Activated naive CD4-positive, alpha-beta T cell treated with anti-CD3 and anti-CD28 coated beads for 36 hours (primary cell): ENCODE measurements around the gene TFPT. TPM values are rescaled to one million over a fixed set of nuclear protein-coding genes. Genes with fewer than 3 reads are reported as not detected.

Experiments used
- CTCF ChIA-PET: fragments of 350-600 bp; sonication (Branson Sonifier 250); formaldehyde crosslinking; loops from one replicate; lab custom pipeline; 2021; ENCODE audit warnings: antibody characterized with exemption; lab: Charles Lee
- DNase-seq: peaks from one replicate; pipeline ENCODE4 v3.0.0-alpha.2; 2020
- H3K27ac Mint-ChIP-seq: one replicate; pipeline ENCODE4 v1.8.0; 2021; ENCODE audit warnings: mild to moderate bottlenecking, mixed read lengths
- H3K27me3 Mint-ChIP-seq: one replicate; pipeline ENCODE4 v1.8.0; 2021; ENCODE audit warnings: low read depth, mixed read lengths
- H3K36me3 Mint-ChIP-seq: one replicate; pipeline ENCODE4 v1.8.0; 2021; ENCODE audit warnings: low read depth, mixed read lengths
- H3K4me1 Mint-ChIP-seq: one replicate; pipeline ENCODE4 v1.8.0; 2021; ENCODE audit warnings: low read depth, mixed read lengths
- H3K4me3 Mint-ChIP-seq: one replicate; pipeline ENCODE4 v1.8.0; 2021; ENCODE audit warnings: mild to moderate bottlenecking, moderate library complexity, mixed read lengths
- H3K9me3 Mint-ChIP-seq: one replicate; pipeline ENCODE4 v1.8.0; 2021; ENCODE audit warnings: mixed read lengths
- intact Hi-C: fragments of 100-400 bp; cut with micrococcal nuclease; formaldehyde crosslinking; loops from one replicate; pipeline ENCODE4 v1.15.1; 2023
- total RNA-seq, 2 experiments: library from RNA; stranded (reverse); gene quantifications; one replicate each; pipeline ENCODE4 v1.2.3, GENCODE V29; 2021

The TFPT gene
- total RNA-seq, 2 experiments from 2014 or later, result 17.0 to 17.3 TPM

GRCh38 chr19:54142166-54142780, 26.8 kb upstream of the TFPT start:
- H3K27ac Mint-ChIP-seq, result peak overlapping the region; percentile 57
- intact Hi-C loops, result no loop called here
- no peaks in the 10 kb centered on the region for H3K27me3 Mint-ChIP-seq
- peaks cover 26% of the 10 kb centered on the region for H3K4me1 Mint-ChIP-seq
- no peak for DNase-seq
- H3K4me3 Mint-ChIP-seq, result no peak overlapping the region
- CTCF ChIA-PET, result no interaction called here
- no peaks in the 10 kb centered on the region for H3K9me3 Mint-ChIP-seq
- H3K36me3 Mint-ChIP-seq, result peaks cover 37% of the 10 kb centered on the region

GRCh38 chr19:54141356-54141755, 25.9 kb upstream of the TFPT start:
- CTCF ChIA-PET, result no interaction called here
- intact Hi-C loops, result no loop called here

GRCh38 chr19:54138489-54139256, 23.2 kb upstream of the TFPT start:
- no peak for DNase-seq
- intact Hi-C loops, result loop anchor here (5.0 to 10.0 kb wide), 2 partner anchors 1116 to 1269 kb away; partner anchors contain the start of genes PPP6R1 and UBE2S
- CTCF ChIA-PET, result interaction anchor here (0.8 kb wide), 1 partner anchor 1457 kb away, joined by 4 read pairs; no protein-coding TSS in a partner anchor
- Mint-ChIP-seq H3K9me3 (no peaks in the 10 kb centered on the region), H3K27ac (peak overlapping the region; percentile 81), H3K4me1 (peaks cover 39% of the 10 kb centered on the region), H3K27me3 (no peaks in the 10 kb centered on the region), H3K4me3 (peak overlapping the region; percentile 83), H3K36me3 (peaks cover 12% of the 10 kb centered on the region)

More at GRCh38 chr19:54141356-54141755, 25.9 kb upstream of the TFPT start:
- Mint-ChIP-seq H3K4me1 (peaks cover 31% of the 10 kb centered on the region), H3K27ac (no peak overlapping the region), H3K36me3 (peaks cover 30% of the 10 kb centered on the region), H3K27me3 (no peaks in the 10 kb centered on the region), H3K9me3 (no peaks in the 10 kb centered on the region), H3K4me3 (no peak overlapping the region)
- DNase-seq, result no peak

DNA sequence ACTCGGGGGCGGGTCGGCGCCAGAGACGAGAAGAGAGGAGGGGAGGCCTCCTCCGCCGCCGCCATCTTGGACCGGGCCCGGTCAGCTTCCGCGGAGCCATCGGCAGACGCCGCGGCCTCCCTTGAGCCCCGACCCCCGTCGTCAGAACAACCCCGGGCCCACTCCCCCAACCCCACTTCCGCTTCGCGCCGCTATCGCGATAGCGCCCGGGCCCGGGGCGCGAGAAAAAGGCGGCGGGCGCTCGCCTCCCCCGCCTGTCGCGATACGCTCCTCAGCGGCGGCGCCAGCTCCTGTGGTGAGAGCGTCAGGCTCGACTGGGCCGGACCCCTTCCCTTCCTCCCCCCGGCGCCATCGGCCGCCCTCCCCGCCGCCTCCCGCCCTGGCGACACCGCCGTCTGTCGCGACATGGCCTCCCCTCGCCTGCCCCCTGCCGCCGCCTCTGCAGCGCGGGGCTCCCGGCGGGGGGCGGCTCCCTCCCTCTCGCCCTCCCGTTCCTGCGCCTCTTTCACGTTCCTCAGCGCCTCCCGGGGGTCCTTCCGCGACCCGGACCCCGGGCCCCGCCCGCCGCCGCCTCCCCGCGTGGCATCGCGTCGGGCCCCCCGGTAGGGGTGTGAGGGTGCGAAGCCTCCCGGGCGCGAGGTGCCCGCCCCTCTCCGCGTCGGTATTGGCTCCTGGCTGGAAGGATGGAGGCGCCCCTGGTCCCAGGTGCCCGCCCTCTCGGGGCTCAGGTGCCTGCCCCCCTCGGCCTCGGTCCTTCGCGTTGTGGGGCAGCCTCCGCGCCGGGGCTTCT, 22.4 kb upstream of the TFPT start, which contains the start of gene CNOT3:
Gene CNOT3, plus strand, starts transcription at position 64 of the 790 bp plus-strand sequence. CDS start 5,217 bp downstream, outside the sequence.
- H3K36me3 Mint-ChIP-seq, result peaks cover 7% of the 10 kb centered on the region
- H3K9me3 Mint-ChIP-seq, result no peaks in the 10 kb centered on the region
- H3K4me1 Mint-ChIP-seq, result peaks cover 39% of the 10 kb centered on the region
- peak within 1 kb of the TSS; percentile 89 for H3K27ac Mint-ChIP-seq
- peak; percentile 41 for DNase-seq
- peak within 1 kb of the TSS; percentile 83 for H3K4me3 Mint-ChIP-seq
- no peaks in the 10 kb centered on the region for H3K27me3 Mint-ChIP-seq
- intact Hi-C loops, result loop anchor here (1.0 to 10.0 kb wide), 9 partner anchors 21 to 1269 kb away; partner anchors contain the start of genes LENG1, LENG8, MYADM and NDUFA3
- CTCF ChIA-PET, result interaction anchor here (1.2 to 1.7 kb wide), 3 partner anchors 20 to 51 kb away, joined by 3 to 4 read pairs (median 3); partner anchors contain the start of gene MBOAT7

- DNase-seq, result peak; percentile 100
- CTCF ChIA-PET, result interaction anchor here (0.6 to 1.7 kb wide), 5 partner anchors 21 to 166 kb away, joined by 3 to 4 read pairs (median 3); partner anchors contain the start of gene MBOAT7
- Mint-ChIP-seq H3K27me3 (no peaks in the 10 kb centered on the region), H3K9me3 (no peaks in the 10 kb centered on the region), H3K4me3 (peak overlapping the region; percentile 83), H3K27ac (peak overlapping the region; percentile 89), H3K36me3 (peaks cover 3% of the 10 kb centered on the region), H3K4me1 (peaks cover 37% of the 10 kb centered on the region)
- intact Hi-C loops, result loop anchor here (1.0 to 10.0 kb wide), 9 partner anchors 22 to 1270 kb away; partner anchors contain the start of genes LENG1, LENG8, MYADM and NDUFA3
Observed at GRCh38 chr19:54136864-54137698, 21.6 kb upstream of the TFPT start.

DNA sequence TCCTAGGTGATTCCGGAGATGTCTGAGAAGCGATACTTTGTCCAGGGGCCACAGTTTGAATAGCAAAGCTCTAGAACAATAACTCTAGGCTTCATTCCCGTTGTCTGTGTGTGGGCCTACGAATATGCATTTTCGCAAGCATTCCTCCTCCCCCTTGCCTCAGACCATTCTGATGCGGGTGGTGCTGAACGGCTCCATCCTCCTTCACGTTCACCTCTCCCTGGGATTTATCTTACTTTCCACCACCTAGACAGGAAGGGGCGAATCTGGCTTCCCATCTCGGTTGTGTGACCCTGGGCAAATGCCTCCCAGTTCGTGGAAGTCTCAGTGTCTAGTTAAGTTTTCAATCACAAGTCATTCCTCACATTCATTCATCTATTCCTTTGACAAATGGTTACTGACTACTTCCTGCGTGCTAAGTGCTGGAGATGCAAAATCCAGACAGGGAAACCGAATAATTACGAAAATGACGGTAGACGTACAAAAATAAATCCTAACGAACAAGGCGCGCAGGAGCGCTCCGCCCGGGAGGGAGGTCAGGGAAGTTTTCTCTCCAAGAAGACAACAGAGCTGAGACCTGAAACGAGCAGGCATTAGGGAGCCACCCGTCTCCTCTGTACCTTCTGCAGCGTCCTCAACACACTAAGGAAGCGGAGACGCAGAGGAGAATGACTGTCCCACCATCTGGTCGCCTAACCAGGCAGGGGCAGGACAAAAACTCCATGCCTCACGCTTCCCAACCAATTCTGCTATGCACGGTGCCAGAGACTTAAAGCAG, 20.8 kb upstream of the TFPT start:
- H3K4me1 Mint-ChIP-seq, result peaks cover 35% of the 10 kb centered on the region
- CTCF ChIA-PET, result interaction anchor here (1.3 to 1.7 kb wide), 2 partner anchors 34 to 53 kb away, joined by 3 to 4 read pairs; partner anchors contain the start of gene MBOAT7
- peak overlapping the region; percentile 83 for H3K4me3 Mint-ChIP-seq
- H3K27ac Mint-ChIP-seq, result no peak overlapping the region
- intact Hi-C loops, result loop anchor here (5.0 to 10.0 kb wide), 2 partner anchors 1119 to 1271 kb away; partner anchors contain the start of genes PPP6R1 and UBE2S
- DNase-seq, result peak; percentile 21
- no peaks in the 10 kb centered on the region for H3K9me3 Mint-ChIP-seq
- H3K36me3 Mint-ChIP-seq, result peaks cover 3% of the 10 kb centered on the region
- H3K27me3 Mint-ChIP-seq, result no peaks in the 10 kb centered on the region

DNA sequence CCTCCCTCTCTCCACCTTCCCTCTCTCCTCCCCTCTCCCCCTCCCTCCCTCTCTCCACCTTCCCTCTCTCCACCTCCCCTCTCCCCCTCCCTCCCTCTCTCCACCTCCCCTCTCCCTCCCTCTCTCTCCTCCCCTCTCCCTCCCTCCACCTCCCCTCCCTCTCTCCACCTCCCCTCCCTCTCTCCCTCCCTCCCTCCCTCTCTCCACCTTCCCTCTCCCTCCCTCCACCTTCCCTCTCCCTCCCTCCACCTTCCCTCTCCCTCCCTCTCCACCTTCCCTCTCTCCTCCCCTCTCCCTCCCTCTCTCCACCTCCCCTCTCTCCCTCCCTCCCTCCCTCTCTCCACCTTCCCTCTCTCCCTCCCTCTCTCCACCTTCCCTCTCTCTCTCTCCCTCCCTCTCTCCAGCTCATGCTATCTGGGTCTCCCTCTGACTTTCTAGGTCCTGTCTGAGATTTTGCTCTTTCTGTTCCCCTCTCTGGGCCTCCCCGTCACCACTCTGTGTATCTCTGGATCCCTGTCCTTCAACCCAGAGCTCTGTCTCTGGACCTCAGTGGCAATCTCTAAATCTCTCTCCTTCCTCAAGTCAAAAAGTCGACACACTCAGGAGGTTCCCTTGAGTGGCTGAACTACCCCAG, 18.6 kb upstream of the TFPT start:
- peaks cover 8% of the 10 kb centered on the region for H3K36me3 Mint-ChIP-seq
- no peaks in the 10 kb centered on the region for H3K9me3 Mint-ChIP-seq
- no peak overlapping the region for H3K4me3 Mint-ChIP-seq
- peak overlapping the region; percentile 14 for H3K27ac Mint-ChIP-seq
- no peaks in the 10 kb centered on the region for H3K27me3 Mint-ChIP-seq
- intact Hi-C loops, result loop anchor here (10.0 kb wide), 1 partner anchor 1121 kb away; the partner anchor contains the start of gene PPP6R1
- CTCF ChIA-PET, result no interaction called here
- DNase-seq, result no peak
- peaks cover 19% of the 10 kb centered on the region for H3K4me1 Mint-ChIP-seq

DNA sequence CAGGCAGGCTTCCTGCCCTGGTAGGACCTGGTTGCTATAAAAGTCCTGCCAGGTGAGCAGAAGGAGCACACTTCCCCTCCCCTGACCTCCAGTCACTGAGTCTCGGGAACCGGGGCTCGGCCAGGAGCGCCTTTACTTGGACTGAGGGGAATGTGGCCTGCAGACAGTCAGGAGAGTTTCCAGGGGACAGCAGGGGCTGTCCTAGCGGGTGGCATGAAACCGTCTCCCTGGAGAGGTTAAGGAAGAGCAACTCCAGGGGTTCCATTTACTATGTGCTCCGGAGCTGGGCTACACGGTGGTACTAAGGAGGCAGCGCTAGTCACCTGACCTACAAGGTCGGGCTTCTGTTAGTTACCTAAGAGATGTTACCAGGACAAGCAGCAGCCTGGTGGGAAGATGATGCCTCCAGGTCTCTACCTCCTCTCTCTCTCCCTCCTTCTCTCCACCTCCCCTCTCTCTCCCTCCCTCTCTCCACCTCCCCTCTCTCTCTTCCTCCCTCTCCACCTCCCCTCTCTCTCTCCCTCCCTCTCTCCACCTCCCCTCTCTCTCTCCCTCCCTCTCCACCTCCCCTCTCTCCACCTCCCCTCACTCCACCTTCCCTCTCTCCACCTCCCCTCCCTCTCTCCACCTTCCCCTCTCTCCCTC, 18.0 kb upstream of the TFPT start:
- H3K27ac Mint-ChIP-seq, result no peak overlapping the region
- H3K36me3 Mint-ChIP-seq, result peaks cover 6% of the 10 kb centered on the region
- H3K4me3 Mint-ChIP-seq, result no peak overlapping the region
- CTCF ChIA-PET, result no interaction called here
- no peaks in the 10 kb centered on the region for H3K9me3 Mint-ChIP-seq
- H3K27me3 Mint-ChIP-seq, result no peaks in the 10 kb centered on the region
- DNase-seq, result no peak
- H3K4me1 Mint-ChIP-seq, result peaks cover 14% of the 10 kb centered on the region
- intact Hi-C loops, result loop anchor here (10.0 kb wide), 1 partner anchor 1121 kb away; the partner anchor contains the start of gene PPP6R1

DNA sequence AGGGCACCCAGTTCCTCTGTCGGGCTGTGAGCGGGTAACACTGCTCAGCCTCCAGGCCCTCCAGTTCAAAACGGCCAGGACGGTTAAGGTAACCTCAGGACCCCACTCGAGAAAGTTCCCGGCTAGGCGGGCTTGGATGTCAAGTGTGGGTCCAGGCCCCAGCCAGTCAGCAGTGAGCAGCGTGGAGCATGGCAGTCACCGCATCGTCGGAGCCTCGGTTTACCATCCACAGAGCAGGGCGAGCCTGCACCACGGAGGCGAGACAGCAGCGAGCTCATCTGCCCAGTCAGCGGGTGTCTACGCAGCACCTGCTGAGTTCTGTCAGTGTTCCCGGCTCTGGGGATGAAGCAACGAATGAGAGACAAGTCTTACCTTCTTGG, 14.2 kb upstream of the TFPT start:
- peaks cover 5% of the 10 kb centered on the region for H3K4me1 Mint-ChIP-seq
- CTCF ChIA-PET, result no interaction called here
- no peaks in the 10 kb centered on the region for H3K9me3 Mint-ChIP-seq
- intact Hi-C loops, result no loop called here
- peaks cover 15% of the 10 kb centered on the region for H3K36me3 Mint-ChIP-seq
- no peak overlapping the region for H3K27ac Mint-ChIP-seq
- DNase-seq, result no peak
- no peaks in the 10 kb centered on the region for H3K27me3 Mint-ChIP-seq
- H3K4me3 Mint-ChIP-seq, result no peak overlapping the region
